T-cell (primary cell): ENCODE results near the gene PLA2G15. TPM values are rescaled to one million over a fixed set of nuclear protein-coding genes. Genes with fewer than 3 reads are reported as not detected.

Source experiments
- ATAC-seq, 4 experiments: fragments of 200-7000 bp in 3 of 4; fragments of 150-1000 bp in 1 of 4; cut with Tn5 transposase; replicated peaks in 1 of 4; 1 replicate in 3 of 4; 2 replicates in 1 of 4; pipeline ENCODE4 v1.10.0; 2021; ENCODE audit warnings: moderate library complexity in 3 of 4, mild to moderate bottlenecking in 2 of 4, moderate number of reproducible peaks in 1 of 4
- CTCF ChIA-PET, 2 donors: fragments of 300-600 bp; sonication (Branson Sonifier 250); formaldehyde crosslinking; loops; one replicate each; lab custom pipeline; 2022; ENCODE audit warnings: antibody characterized with exemption in 2 of 2; lab: Charles Lee
- POLR2A ChIA-PET, 2 donors: fragments of 300-600 bp; sonication (Branson Sonifier 250); formaldehyde crosslinking; loops; one replicate each; lab custom pipeline; 2022; ENCODE audit warnings: antibody characterized with exemption in 2 of 2; lab: Charles Lee
- DNase-seq, 35 experiments: peaks; one replicate each; pipeline versions ENCODE4 v3.0.0 to v3.0.0-alpha.2; 2013 to 2023
- H3K27ac ChIP-seq: one replicate; pipeline ENCODE4 v1.5.1; 2013; ENCODE audit warnings: low read length
- H3K27me3 ChIP-seq, 2 experiments: replicated peaks in 1 of 2; 1 replicate in 1 of 2; 2 replicates in 1 of 2; pipeline versions ENCODE4 v1.6.1 to v1.7.0; 2013; ENCODE audit warnings: low read length in 1 of 2, mixed read lengths in 1 of 2; ENCODE audit not compliant: control insufficient read depth in 2 of 2, insufficient read depth in 2 of 2; ENCODE audit errors: extremely low read depth in 1 of 2
- H3K36me3 ChIP-seq, 2 donors: 1 replicate in 1 of 2; 2 replicates in 1 of 2; pipeline versions ENCODE4 v1.6.1 to v1.7.0; 2013; ENCODE audit warnings: low read length in 1 of 2; ENCODE audit not compliant: control insufficient read depth in 2 of 2, insufficient read depth in 1 of 2; ENCODE audit errors: extremely low read depth in 1 of 2
- H3K4me1 ChIP-seq, 2 experiments: 1 replicate in 1 of 2; 2 replicates in 1 of 2; pipeline versions ENCODE4 v1.6.1 to v1.7.0; 2013; ENCODE audit warnings: low read length in 2 of 2, mixed read lengths in 1 of 2; ENCODE audit not compliant: insufficient read depth in 2 of 2, control insufficient read depth in 1 of 2; ENCODE audit errors: extremely low read depth in 1 of 2
- H3K4me3 ChIP-seq, 2 donors: 1 replicate in 1 of 2; 2 replicates in 1 of 2; pipeline versions ENCODE4 v1.5.1 to v1.7.0; 2013; ENCODE audit warnings: mild to moderate bottlenecking in 2 of 2, low read length in 1 of 2, moderate library complexity in 1 of 2; ENCODE audit not compliant: control insufficient read depth in 1 of 2; ENCODE audit errors: extremely low read depth in 1 of 2
- H3K9me3 ChIP-seq: 2 replicates; pipeline ENCODE4 v1.7.0; 2013
- H3K27ac Mint-ChIP-seq, 2 donors: one replicate each; pipeline ENCODE4 v1.8.0; 2020 to 2021; ENCODE audit warnings: mild to moderate bottlenecking in 2 of 2, mixed read lengths in 2 of 2
- H3K27me3 Mint-ChIP-seq, 2 donors: one replicate each; pipeline ENCODE4 v1.8.0; 2021 to 2022; ENCODE audit warnings: mixed read lengths in 2 of 2
- H3K36me3 Mint-ChIP-seq: one replicate; pipeline ENCODE4 v1.8.0; 2021; ENCODE audit warnings: mixed read lengths
- H3K4me1 Mint-ChIP-seq, 3 donors: one replicate each; pipeline ENCODE4 v1.8.0; 2020 to 2022; ENCODE audit warnings: mixed read lengths in 3 of 3, mild to moderate bottlenecking in 1 of 3
- H3K4me3 Mint-ChIP-seq, 3 donors: one replicate each; pipeline ENCODE4 v1.8.0; 2020 to 2022; ENCODE audit warnings: mild to moderate bottlenecking in 3 of 3, mixed read lengths in 3 of 3, moderate library complexity in 3 of 3
- H3K9me3 Mint-ChIP-seq, 3 donors: one replicate each; pipeline ENCODE4 v1.8.0; 2020 to 2022; ENCODE audit warnings: mixed read lengths in 3 of 3
- WGBS: methylation state at CpG from one replicate; pipeline ENCODE4 v1.1.5; 2013; ENCODE audit warnings: missing lambda C conversion rate; ENCODE audit not compliant: insufficient coverage; 5-methylcytosine and 5-hydroxymethylcytosine counted together
- total RNA-seq, 35 experiments: library from RNA in 6 of 35; stranded (reverse) in 6 of 35; fragments of 120-200 nt in 1 of 35; gene quantifications; one replicate each; pipeline versions ENCODE4 v1.2.1 to v1.2.4 and lab custom pipeline; 2013 to 2026

PLA2G15 gene
- total RNA-seq, 5 donors from 2014 or later (not counting 1 experiment from before 2014, with no cell fraction given): 8.7 to 16.4 (median 10.9) TPM

DNA sequence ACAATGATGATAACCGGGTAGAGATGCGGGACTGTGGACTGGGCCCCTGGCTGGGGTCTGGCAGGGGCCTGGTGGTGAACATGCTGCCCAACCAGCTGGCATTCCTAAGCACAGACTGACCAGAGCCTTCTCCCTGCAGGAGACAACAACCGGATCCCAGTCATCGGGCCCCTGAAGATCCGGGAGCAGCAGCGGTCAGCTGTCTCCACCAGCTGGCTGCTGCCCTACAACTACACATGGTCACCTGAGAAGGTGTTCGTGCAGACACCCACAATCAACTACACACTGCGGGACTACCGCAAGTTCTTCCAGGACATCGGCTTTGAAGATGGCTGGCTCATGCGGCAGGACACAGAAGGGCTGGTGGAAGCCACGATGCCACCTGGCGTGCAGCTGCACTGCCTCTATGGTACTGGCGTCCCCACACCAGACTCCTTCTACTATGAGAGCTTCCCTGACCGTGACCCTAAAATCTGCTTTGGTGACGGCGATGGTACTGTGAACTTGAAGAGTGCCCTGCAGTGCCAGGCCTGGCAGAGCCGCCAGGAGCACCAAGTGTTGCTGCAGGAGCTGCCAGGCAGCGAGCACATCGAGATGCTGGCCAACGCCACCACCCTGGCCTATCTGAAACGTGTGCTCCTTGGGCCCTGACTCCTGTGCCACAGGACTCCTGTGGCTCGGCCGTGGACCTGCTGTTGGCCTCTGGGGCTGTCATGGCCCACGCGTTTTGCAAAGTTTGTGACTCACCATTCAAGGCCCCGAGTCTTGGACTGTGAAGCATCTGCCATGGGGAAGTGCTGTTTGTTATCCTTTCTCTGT is 14.0 kb downstream of the PLA2G15 start:
- Mint-ChIP-seq H3K36me3 (peaks cover 15% of the 10 kb centered on the region), H3K4me3 (no peak overlapping the region), H3K9me3 (no peaks in the 10 kb centered on the region), H3K27me3 (no peaks in the 10 kb centered on the region), H3K27ac (no peak overlapping the region), H3K4me1 (peaks cover 21 to 30% (median 28%) of the 10 kb centered on the region in 3 donors)
- Histone ChIP-seq H3K27me3 (no peaks in the 10 kb centered on the region), H3K4me3 (no peak overlapping the region), H3K27ac (no peak overlapping the region), H3K36me3 (peaks cover 3 to 29% of the 10 kb centered on the region in 2 donors), H3K9me3 (no peaks in the 10 kb centered on the region), H3K4me1 (peaks cover 2 to 31% of the 10 kb centered on the region in 2 experiments)
- POLR2A ChIA-PET: interaction anchor here in 1 of 2 donors (0.6 kb wide), 1 partner anchor 317 kb away, joined by 7 read pairs; no protein-coding TSS in a partner anchor
- 85% methylated on average over 24 of the region's 27 CpGs for WGBS
- no peak for DNase-seq
- ATAC-seq: no peak
- CTCF ChIA-PET: no interaction called here

DNA sequence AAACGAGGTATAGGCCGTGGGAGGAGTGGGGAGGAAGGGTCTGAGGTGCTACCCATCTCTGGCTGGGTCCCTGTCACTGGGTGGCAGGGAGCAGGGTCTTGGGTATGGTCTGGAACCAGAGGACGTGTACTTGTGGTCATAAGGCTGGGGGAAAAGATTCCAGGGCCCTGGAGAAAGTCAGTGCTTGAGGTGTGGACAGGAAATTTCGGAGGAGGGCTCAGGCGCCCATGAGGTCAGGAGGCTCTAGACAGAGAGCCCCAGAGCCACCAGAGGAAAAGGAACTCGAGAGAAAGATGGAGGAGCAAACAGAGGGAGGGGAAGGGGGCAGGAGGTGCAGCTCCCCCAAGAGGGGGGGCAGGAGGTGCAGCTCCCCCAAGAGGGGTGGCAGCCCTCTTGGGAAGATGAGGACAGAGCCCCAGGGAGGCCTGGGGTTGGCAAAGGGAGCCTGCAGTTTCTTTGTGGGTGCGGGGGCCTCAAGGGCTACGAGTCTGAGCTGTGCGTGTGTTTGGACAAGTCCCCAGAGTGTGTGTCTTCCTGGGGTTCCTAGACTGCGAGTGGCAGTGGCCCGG is 18.5 kb downstream of the PLA2G15 start:
- peak overlapping the region; percentile 88 for H3K27ac ChIP-seq
- peaks cover 3 to 23% of the 10 kb centered on the region in 2 donors for H3K36me3 ChIP-seq
- Mint-ChIP-seq H3K27me3 (no peaks in the 10 kb centered on the region), H3K4me3 (peak overlapping the region; percentile 90 to 96 (median 92)), H3K9me3 (no peaks in the 10 kb centered on the region), H3K4me1 (peaks cover 44 to 56% (median 48%) of the 10 kb centered on the region in 3 donors), H3K36me3 (peaks cover 7% of the 10 kb centered on the region), H3K27ac (peak overlapping the region; percentile 97)
- WGBS: 38% methylated on average over 11 of the region's 11 CpGs
- POLR2A ChIA-PET: interaction anchor here (0.6 to 1.6 kb wide), 8 partner anchors 9 to 66 kb away, joined by 3 to 8 read pairs (median 4); partner anchors contain the start of genes PRMT7 (in 1 of the 2) and SLC7A6OS (in 1 of the 2)
- CTCF ChIA-PET: interaction anchor here (0.6 to 4.6 kb wide), 23 partner anchors 8 to 423 kb away, joined by 3 to 73 read pairs (median 6); partner anchors contain the start of genes PLA2G15 (in 2 of the 2), PRMT7 (in 2 of the 2) and SLC7A6OS (in 2 of the 2)
- no peaks in the 10 kb centered on the region for H3K27me3 ChIP-seq
- no peak for DNase-seq
- H3K4me1 ChIP-seq: peaks cover 21 to 59% of the 10 kb centered on the region in 2 experiments
- H3K4me3 ChIP-seq: peak overlapping the region; percentile 82 to 86
- no peaks in the 10 kb centered on the region for H3K9me3 ChIP-seq
- no peak for ATAC-seq

DNA sequence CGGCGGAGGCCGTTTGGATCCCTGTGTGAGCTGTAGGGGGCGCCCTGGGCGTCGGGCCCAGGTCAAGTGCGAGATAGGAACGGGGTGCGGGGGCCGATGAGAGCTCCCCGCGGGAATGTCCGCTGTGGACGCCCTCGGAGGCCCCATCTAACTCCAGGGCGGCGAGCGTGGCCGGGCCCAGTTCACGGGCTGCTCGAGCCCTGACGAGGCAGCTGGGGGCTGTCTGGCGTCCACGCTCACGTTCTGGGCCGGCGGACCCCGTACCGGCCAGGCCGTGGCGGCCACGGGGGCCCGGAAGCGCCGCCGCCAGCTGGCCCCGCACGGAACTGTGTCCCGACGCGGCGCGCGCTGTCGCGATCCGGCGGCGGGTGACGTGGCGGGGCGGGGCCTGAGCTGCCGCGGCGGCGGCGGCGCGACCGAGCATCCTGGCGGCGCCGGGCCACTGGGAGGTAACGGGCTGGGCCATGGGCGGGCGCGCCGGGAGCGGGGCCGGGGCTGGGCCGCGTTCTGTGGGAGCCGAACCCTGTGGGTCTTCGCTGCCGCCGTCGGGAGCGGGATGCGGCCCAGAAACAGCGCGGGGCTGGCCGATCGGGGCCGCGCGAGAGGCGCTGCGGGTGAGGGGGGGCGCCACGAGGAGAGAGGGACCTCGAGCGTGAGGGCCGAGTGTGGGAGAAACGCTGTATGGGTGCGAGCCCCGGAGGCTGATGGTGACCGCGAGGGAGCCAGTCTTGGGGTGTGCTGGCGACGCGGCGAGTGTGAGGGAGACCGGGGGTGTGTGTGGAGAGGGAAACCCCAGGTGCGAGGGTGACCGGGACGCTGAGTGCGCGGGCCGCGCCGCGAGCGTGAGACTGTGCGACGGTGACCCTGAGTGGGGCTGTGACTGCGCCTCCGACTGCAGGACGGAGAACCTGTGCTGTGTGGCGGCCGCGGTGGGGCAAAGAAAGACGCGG is 19.2 kb downstream of the PLA2G15 start, which contains the start of gene SLC7A6:
Gene SLC7A6, plus strand, starts transcription at position 399 of the 950 bp plus-strand sequence. CDS start 10,201 bp downstream, outside the sequence.
- Mint-ChIP-seq H3K4me3 (peak within 1 kb of the TSS; percentile 91 to 96 (median 95)), H3K27me3 (no peaks in the 10 kb centered on the region), H3K9me3 (no peaks in the 10 kb centered on the region), H3K4me1 (peaks cover 52 to 62% (median 55%) of the 10 kb centered on the region in 3 donors), H3K27ac (peak within 1 kb of the TSS; percentile 97), H3K36me3 (peaks cover 3% of the 10 kb centered on the region)
- CTCF ChIA-PET: interaction anchor here (0.7 to 4.6 kb wide), 24 partner anchors 8 to 115 kb away, joined by 3 to 73 read pairs (median 4); partner anchors contain the start of genes PLA2G15 (in 2 of the 2), PRMT7 (in 2 of the 2) and SLC7A6OS (in 2 of the 2)
- POLR2A ChIA-PET: interaction anchor here (0.6 to 1.6 kb wide), 8 partner anchors 8 to 65 kb away, joined by 3 to 8 read pairs (median 4); partner anchors contain the start of genes PRMT7 (in 1 of the 2) and SLC7A6OS (in 1 of the 2)
- WGBS: under 1% methylated on average over 120 of the region's 123 CpGs
- Histone ChIP-seq H3K27ac (peak within 1 kb of the TSS; percentile 90), H3K4me1 (peaks cover 27 to 64% of the 10 kb centered on the region in 2 experiments), H3K36me3 (peaks cover 0 to 23% of the 10 kb centered on the region in 2 donors), H3K4me3 (peak within 1 kb of the TSS; percentile 82 to 86), H3K27me3 (no peaks in the 10 kb centered on the region), H3K9me3 (no peaks in the 10 kb centered on the region)
- ATAC-seq: peak; percentile 81 to 86 (median 82)
- peak; percentile 42 to 92 (median 73) for DNase-seq

GRCh38 chr16:68265078-68265920 is 20.1 kb downstream of the PLA2G15 start:
- no peaks in the 10 kb centered on the region for H3K27me3 ChIP-seq
- peak overlapping the region; percentile 91 to 96 (median 95) for H3K4me3 Mint-ChIP-seq
- no peaks in the 10 kb centered on the region for H3K9me3 Mint-ChIP-seq
- no peaks in the 10 kb centered on the region for H3K27me3 Mint-ChIP-seq
- peak overlapping the region; percentile 90 for H3K27ac ChIP-seq
- no peaks in the 10 kb centered on the region for H3K9me3 ChIP-seq
- no peaks in the 10 kb centered on the region for H3K36me3 Mint-ChIP-seq
- peak in 14 of 35 experiments; percentile 8 to 75 (median 32) for DNase-seq
- H3K4me3 ChIP-seq: peak overlapping the region; percentile 82 to 86
- 0% methylated on average over 14 of the region's 23 CpGs for WGBS
- ATAC-seq: peak; percentile 8 to 27 (median 12)
- H3K4me1 ChIP-seq: peaks cover 35 to 73% of the 10 kb centered on the region in 2 experiments
- ChIA-PET POLR2A (interaction anchor here in 1 of 2 donors (1.6 kb wide), 1 partner anchor 15 kb away, joined by 5 read pairs; no protein-coding TSS in a partner anchor), CTCF (interaction anchor here in 1 of 2 donors (1.5 to 4.6 kb wide), 3 partner anchors 20 to 46 kb away, joined by 4 to 73 read pairs (median 58); partner anchors contain the start of genes PRMT7 and SLC7A6OS)
- H3K4me1 Mint-ChIP-seq: peaks cover 61 to 71% (median 64%) of the 10 kb centered on the region in 3 donors
- H3K36me3 ChIP-seq: peaks cover 0 to 16% of the 10 kb centered on the region in 2 donors
- peak overlapping the region; percentile 91 for H3K27ac Mint-ChIP-seq
